AG04450 (cell line): ENCODE data around the gene KRT75. TPM values are rescaled to one million over a fixed set of nuclear protein-coding genes. Genes with fewer than 3 reads are reported as not detected.

Experiments
- CTCF ChIA-PET: fragments of 300-600, 350-600 bp; formaldehyde crosslinking; extraction: SDS; loops from one replicate; lab custom pipeline; 2022; ENCODE audit warnings: antibody characterized with exemption, inconsistent platforms; lab: Charles Lee
- POLR2A ChIA-PET: fragments of 350-600 bp; formaldehyde crosslinking; extraction: SDS; loops from one replicate; lab custom pipeline; 2021; ENCODE audit warnings: antibody characterized with exemption, inconsistent platforms; lab: Yijun Ruan, JAX
- DNase-seq: peaks from one replicate; pipeline ENCODE4 v3.0.0-alpha.2; 2011; ENCODE audit warnings: low read depth, low spot score
- H3K27ac ChIP-seq: one replicate; pipeline ENCODE4 v1.5.1; 2012; ENCODE audit warnings: low read depth, low read length, control low read depth
- H3K27me3 ChIP-seq: one replicate; pipeline ENCODE4 v1.6.0; 2012; ENCODE audit warnings: low read length; ENCODE audit not compliant: control insufficient read depth, insufficient read depth
- H3K4me3 ChIP-seq: 2 replicates; pipeline ENCODE4 v1.5.1; 2011; ENCODE audit warnings: mild to moderate bottlenecking, low read depth, low read length, control low read depth
- H3K9me3 ChIP-seq: 2 replicates; pipeline ENCODE4 v1.5.1; 2012; ENCODE audit warnings: low read length; ENCODE audit not compliant: control insufficient read depth, insufficient read depth
- polyA plus RNA-seq: library from polyadenylated mRNA; depleted of rRNA; stranded (reverse); fragments of >200 nt; gene quantifications from 2 replicates; pipeline ENCODE4 v1.2.3, GENCODE V29; 2011
- TF ChIP-seq, protein P1 (sequence below): IDR thresholded peaks from 2 replicates; pipeline ENCODE4 v1.5.1; 2011; ENCODE audit warnings: low read depth, low read length, control low read depth, inconsistent platforms

Gene KRT75
- polyA plus RNA-seq, 1 experiment: not detected

DNA sequence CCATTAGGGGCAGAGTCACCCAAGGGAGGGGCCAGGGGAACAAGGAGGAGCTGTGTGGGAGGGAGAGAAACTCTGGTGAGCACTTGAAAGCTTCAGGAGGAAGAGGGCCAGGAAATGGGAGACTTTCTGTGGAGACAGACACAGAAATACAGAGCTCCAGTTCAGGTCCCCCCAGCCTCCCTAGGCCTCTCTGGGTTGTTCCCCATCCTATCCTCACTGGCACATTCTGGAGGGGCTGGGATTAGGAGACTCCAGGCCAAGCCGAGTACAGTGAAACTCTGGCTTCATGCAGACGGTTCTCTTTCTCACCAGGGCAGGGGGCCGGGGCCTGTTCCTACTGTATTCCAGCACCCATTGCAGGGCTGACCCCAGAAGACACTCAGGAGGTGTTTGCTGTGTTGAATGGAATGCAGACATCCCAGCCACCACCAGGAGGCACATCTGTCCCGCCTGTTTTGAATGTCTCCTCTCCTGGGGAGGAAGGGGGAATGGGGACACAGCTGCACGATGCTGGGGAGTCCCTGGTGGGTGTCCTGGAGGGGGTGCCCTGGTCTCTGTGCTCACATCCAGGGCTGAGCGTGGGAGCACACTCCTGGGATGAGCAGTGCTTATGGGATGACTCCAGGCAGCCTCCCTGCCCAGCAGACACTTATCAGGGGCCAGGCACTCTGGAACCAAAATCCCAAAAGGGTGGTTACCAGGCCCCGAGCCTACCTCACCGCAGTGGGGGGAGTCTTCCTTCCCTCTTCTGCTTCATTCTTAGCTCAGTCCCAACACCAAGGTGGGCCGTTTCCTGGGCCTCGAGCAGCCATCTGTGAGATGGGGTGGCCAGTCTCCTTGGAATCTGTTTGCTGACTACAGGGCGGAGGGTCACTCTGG is 43.2 kb downstream of the KRT75 start:
- no peak for DNase-seq
- TF ChIP-seq, protein P1, sequence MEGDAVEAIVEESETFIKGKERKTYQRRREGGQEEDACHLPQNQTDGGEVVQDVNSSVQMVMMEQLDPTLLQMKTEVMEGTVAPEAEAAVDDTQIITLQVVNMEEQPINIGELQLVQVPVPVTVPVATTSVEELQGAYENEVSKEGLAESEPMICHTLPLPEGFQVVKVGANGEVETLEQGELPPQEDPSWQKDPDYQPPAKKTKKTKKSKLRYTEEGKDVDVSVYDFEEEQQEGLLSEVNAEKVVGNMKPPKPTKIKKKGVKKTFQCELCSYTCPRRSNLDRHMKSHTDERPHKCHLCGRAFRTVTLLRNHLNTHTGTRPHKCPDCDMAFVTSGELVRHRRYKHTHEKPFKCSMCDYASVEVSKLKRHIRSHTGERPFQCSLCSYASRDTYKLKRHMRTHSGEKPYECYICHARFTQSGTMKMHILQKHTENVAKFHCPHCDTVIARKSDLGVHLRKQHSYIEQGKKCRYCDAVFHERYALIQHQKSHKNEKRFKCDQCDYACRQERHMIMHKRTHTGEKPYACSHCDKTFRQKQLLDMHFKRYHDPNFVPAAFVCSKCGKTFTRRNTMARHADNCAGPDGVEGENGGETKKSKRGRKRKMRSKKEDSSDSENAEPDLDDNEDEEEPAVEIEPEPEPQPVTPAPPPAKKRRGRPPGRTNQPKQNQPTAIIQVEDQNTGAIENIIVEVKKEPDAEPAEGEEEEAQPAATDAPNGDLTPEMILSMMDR: peak; percentile 63
- ChIA-PET POLR2A (interaction anchor here (0.5 kb wide), 1 partner anchor 153 kb away, joined by 3 read pairs; no protein-coding TSS in a partner anchor), CTCF (interaction anchor here (0.8 to 1.8 kb wide), 5 partner anchors 19 to 489 kb away, joined by 3 to 13 read pairs (median 4); no protein-coding TSS in a partner anchor)
- H3K9me3 ChIP-seq: no peaks in the 10 kb centered on the region
- no peak overlapping the region for H3K27ac ChIP-seq
- H3K4me3 ChIP-seq: no peak overlapping the region
- peaks cover 36% of the 10 kb centered on the region for H3K27me3 ChIP-seq

DNA sequence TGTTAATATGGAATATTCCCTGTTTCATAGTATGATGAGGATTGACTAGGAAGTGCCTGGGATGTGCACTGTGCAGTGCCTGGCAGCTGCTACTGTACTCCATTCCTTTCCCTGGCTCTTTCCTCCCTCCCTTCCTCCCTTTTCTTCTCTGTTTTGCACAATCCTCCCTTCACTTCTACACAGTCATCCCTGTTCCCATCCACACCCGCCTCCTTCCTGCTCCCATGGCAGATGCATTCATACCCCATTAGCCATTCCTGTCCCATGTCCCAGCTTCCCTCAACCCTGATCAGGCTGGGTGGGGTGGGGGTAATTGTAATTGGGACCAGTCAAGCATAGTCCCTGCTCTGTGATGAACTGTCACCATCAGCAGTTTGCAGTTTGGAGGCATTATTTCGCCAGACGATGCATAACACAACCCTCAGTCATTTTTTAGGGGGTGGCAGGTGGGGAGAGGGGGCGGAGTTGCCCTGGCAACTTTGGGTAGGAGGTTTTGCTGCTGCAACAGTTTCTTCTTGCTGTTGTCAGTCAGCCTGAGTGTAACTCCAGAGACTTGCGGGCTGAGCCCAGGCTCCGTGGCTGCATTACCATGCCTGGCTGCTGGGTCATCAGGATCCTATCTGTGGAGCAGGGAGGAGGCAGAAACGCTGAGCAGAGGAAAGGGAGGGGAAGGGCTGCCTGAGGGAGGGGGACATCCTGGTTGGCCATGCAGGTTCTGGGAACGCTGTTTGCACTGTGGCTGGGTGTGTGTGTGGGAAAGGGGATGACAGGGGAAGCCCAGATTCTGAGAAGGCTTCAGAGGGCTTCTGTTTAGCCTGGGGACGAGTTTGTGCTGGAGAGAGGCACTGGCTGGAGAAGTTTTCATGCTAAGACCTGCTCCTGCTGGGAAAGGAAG is 44.6 kb downstream of the KRT75 start:
- POLR2A ChIA-PET: no interaction called here
- CTCF ChIA-PET: interaction anchor here (0.6 to 0.8 kb wide), 2 partner anchors 217 to 487 kb away, joined by 3 read pairs; no protein-coding TSS in a partner anchor
- Histone ChIP-seq H3K27ac (no peak overlapping the region), H3K4me3 (no peak overlapping the region), H3K27me3 (peaks cover 31% of the 10 kb centered on the region), H3K9me3 (no peaks in the 10 kb centered on the region)
- TF ChIP-seq, protein P1: no peak
- no peak for DNase-seq

DNA sequence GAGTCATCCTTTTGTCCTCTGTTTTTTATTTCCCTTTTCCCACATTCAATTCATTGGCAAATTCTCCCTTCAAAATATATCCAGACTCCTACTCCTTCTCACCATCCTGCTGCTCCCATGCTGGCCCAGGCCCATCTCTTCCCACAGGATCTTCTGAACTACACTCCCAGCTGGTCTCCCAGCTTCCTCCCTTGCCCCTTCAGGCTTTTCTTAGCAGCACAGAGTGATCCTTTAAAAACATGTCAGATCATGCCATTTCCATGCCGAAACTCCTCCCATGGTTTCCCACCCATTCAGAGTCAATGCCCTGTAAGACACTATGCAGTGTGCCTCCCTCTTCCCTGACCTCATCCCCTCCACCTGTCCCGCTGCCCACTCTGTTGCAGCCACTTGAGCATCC is 46.3 kb downstream of the KRT75 start:
- POLR2A ChIA-PET: no interaction called here
- peaks cover 29% of the 10 kb centered on the region for H3K27me3 ChIP-seq
- CTCF ChIA-PET: interaction anchor here (1.3 kb wide), 1 partner anchor 16 kb away, joined by 5 read pairs; no protein-coding TSS in a partner anchor
- no peak for DNase-seq
- H3K9me3 ChIP-seq: no peaks in the 10 kb centered on the region
- no peak overlapping the region for H3K27ac ChIP-seq
- H3K4me3 ChIP-seq: no peak overlapping the region
- TF ChIP-seq, protein P1: no peak

DNA sequence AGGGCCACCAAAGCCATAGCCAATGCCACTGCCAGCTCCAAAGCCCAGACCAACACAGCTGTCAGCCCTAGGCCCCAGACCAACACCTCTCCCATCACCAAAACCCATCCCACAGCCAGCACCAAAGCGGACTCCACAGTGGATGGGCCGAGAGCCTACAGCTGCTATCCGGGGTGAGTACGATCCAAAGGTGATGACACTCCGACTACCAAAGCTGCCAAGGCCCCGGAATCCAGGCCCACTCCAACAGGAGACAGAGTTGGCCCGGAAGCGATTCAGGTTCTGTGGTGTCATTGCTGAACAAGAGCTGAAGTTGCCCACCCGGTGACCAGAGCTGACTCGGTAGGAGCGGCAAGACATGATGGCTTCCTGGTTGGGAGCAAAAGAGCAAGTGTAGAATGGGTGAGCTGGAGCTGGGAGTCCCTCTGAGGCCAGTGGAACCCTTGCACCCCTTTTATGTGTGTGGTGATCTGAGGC is 48.9 kb downstream of the KRT75 start, which contains the start of gene KRT84:
Gene KRT84, minus strand, starts transcription at position 427 of the 477 bp plus-strand sequence. Its CDS starts 67 bp downstream, at position 360.
- H3K9me3 ChIP-seq: no peaks in the 10 kb centered on the region
- CTCF ChIA-PET: interaction anchor here (1.5 kb wide), 1 partner anchor 13 kb away, joined by 6 read pairs; no protein-coding TSS in a partner anchor
- no peak for DNase-seq
- peaks cover 42% of the 10 kb centered on the region for H3K27me3 ChIP-seq
- H3K4me3 ChIP-seq: no peak within 1 kb of the TSS
- H3K27ac ChIP-seq: no peak within 1 kb of the TSS
- TF ChIP-seq, protein P1: no peak
- POLR2A ChIA-PET: no interaction called here
